Coronary artery (tissue), 2 donors: ENCODE data around the gene KIAA0586.

Source experiments
- DNase-seq: peaks from one replicate; pipeline ENCODE4 v3.0.0-alpha.2; 2017; ENCODE audit warnings: low spot score
- H3K27ac ChIP-seq, 2 donors: fragments of 200-600 bp; sonication (generic); one replicate each; pipeline ENCODE4 v1.5.1; 2016 to 2019
- H3K4me3 ChIP-seq: fragments of 200-600 bp; sonication (generic); 2 replicates; pipeline ENCODE4 v1.5.1; 2016; ENCODE audit warnings: mild to moderate bottlenecking, moderate library complexity
- CTCF ChIP-seq: fragments of 200-600 bp; sonication (generic); IDR thresholded peaks from one replicate; pipeline ENCODE4 v1.5.1; 2019; ENCODE audit warnings: antibody characterized with exemption

Gene KIAA0586

GRCh38 chr14:58593977-58594376 lies 166.5 kb downstream of the KIAA0586 start:
- DNase-seq: no peak
- H3K4me3 ChIP-seq: no peak overlapping the region
- H3K27ac ChIP-seq: no peak overlapping the region
- TF ChIP-seq CTCF: no peak

GRCh38 chr14:58597041-58597440 lies 169.5 kb downstream of the KIAA0586 start:
- H3K27ac ChIP-seq: no peak overlapping the region
- TF ChIP-seq CTCF: no peak
- H3K4me3 ChIP-seq: no peak overlapping the region
- no peak for DNase-seq

- no peak overlapping the region for H3K4me3 ChIP-seq
- TF ChIP-seq CTCF: no peak
- no peak overlapping the region for H3K27ac ChIP-seq
- no peak for DNase-seq
Measured at GRCh38 chr14:58598028-58598803, 170.7 kb downstream of the KIAA0586 start.

GRCh38 chr14:58598804-58599525 lies 171.4 kb downstream of the KIAA0586 start:
- no peak for DNase-seq
- Histone ChIP-seq H3K27ac (no peak overlapping the region), H3K4me3 (no peak overlapping the region)
- no peak for TF ChIP-seq CTCF

GRCh38 chr14:58599707-58600106 lies 172.2 kb downstream of the KIAA0586 start:
- DNase-seq: no peak
- Histone ChIP-seq H3K27ac (no peak overlapping the region), H3K4me3 (no peak overlapping the region)
- no peak for TF ChIP-seq CTCF
